GM21423 (cell line): ENCODE results near the gene MPDZ.

Experiments used
- ATAC-seq: cut with Tn5 transposase; IDR thresholded peaks from one replicate; pipeline ENCODE4 v1.9.1; 2021; ENCODE audit warnings: mild to moderate bottlenecking, moderate library complexity; ENCODE audit not compliant: unreplicated experiment

Gene MPDZ

DNA sequence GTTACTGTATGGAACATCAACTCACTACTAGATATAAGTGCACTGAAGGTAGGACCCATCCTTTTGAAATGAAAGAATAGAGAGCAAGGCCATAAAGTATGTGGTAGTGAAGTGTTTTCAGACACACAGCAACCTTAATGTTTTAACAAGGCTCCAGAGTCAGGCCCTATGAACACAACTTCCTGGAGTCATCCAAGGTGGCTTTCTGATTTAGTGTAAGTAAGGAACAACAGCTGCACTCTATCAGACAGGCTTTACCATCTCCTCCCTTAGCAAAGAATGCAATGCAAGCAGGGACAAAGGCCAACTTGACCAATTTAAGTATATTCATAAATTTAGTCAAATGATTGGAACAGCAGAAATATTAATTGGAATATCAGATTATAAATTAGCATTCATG lies 90.1 kb downstream of the MPDZ start:
- ATAC-seq: no peak

DNA sequence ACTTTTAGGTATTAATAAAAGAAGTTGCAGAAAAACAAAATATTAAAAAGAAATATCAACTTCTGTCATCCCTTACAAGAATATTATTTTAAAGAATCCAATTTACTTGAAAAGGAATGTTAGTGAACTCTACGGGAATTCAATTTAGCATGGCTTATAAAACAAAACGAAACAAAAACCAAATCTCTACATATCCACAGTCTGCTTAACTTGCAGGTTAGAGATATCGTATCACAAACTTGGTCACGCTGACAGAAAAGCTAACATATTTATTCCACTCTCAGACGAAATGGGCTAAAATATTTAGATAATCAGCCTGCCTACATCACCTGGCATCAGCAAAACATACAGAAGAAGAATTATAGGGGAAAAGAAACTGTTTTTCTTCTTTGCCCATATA lies 92.7 kb downstream of the MPDZ start:
- ATAC-seq: no peak

DNA sequence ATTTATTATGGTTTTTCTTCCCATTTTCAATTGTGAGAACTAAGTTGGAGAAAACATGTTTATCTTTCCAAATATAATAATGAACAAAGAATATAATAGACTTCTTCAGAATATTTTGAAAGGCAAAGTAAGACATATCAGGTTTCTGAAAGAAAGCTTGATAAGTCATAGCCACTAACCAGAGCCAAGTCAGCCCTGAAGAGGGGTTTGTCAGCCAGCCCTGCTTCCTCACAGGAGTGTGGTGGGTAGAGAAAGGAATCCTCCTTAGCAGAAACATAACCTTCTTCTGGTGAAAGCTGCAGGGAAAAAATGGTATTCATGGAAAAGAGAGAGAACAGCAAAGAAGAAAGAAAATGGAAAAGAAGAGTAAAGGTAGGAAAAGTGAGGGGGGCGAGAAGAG lies 93.4 kb downstream of the MPDZ start:
- ATAC-seq: no peak

DNA sequence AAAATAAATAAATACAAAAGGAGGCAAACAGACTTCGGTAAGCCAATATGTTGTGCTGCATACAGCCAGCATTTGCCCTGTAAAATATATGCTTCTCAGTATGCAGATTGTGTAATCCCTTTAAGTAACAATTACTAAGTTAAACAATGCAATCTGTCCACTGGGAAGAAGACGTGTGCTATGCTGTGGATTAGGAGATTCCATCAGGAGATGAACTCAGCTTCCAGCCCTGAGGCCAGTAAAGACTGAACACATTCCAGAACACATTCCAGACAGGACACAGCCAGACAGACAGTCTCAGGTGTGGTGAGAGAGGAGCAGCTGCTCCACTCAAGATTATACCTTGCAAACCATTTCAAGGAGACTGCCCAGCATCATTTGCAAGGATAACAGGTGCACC lies 97.8 kb downstream of the MPDZ start:
- no peak for ATAC-seq

DNA sequence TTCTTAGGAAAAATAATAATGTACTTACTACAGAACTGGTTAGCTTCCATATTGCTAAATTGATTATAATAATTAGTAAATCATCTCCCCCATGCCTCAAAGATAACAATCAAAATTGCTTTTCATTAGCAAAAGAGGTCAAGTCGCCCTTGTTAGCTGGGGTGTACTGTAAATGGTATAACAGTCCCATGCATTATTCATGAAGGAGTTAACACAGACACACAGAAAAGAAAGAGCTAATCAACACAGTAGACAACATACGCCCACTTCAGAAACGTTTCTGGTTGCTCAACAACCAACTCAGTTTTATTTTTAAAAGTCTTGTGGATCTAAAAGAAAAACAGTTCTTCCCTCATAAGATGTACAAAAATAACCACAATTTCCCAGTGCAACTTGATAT lies 100.2 kb downstream of the MPDZ start:
- ATAC-seq: no peak

DNA sequence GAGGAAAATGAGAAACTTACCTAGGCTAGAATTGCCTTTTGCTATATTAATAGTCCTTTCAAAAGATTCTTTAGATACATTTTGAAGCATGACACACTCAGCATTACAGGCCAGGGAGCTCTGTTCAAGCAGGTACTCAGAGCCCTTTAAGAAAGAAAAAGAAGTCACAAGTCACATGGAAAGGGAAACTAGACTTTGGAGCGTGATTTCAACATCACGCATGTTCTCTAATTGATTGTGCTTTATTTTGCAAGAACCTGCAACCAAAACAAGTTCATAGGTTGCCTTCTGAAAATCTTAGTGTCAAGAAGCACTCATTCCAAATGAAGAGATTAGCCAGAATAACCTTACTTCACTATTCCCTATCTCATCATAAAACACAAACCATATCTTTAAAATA lies 103.8 kb downstream of the MPDZ start:
- no peak for ATAC-seq

DNA sequence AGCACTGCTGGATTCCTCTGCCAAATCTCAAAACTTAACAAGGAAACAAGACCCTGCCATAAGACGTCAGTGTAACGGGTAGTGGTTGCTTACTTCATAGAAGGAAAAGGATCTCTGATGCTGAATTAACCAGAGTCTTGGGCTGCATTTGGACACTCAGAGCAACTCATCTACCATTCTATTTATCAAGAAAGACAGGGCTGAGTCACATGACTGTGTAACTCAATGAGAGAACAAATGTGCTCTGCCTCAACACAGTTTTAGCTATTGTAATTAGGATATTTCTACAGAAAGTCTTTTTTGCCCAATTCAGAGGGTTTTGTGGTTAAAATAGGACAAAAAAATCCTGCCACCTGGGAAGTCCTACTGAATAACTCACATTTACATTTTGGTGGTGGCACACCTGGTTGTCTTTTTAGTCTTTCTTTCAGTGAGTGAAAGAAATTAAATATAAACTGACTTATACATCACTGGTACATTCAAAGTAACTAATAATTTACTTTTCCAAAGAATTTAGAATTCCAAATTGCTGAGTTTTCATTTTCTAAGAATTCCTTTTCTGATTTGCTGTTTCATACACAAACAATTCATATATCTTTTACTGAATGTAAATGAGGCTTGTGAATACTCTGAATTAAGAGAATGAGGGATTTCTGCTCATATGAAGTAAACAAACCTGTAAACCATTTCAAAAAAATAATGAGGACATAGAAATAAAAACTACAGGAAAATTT lies 104.4 kb downstream of the MPDZ start:
- ATAC-seq: no peak

DNA sequence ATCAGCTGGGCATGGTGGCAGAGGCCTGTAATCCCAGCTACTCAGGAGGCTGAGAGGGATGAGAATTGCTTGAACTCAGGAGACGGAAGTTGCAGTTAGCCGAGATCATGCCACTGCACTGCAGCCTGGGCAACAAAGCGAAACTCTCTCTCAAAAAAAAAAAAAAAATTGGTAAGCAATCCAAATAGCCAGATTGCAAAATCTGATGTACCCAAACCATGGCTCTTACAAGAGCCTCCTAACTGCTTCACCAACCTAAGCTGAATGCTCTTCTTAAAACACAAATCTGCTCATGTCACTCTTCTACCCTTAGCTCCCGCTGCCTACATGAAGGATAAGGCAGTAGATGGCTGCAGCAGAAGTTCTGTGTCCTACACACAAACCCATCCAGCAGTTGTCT lies 105.9 kb downstream of the MPDZ start:
- no peak for ATAC-seq

DNA sequence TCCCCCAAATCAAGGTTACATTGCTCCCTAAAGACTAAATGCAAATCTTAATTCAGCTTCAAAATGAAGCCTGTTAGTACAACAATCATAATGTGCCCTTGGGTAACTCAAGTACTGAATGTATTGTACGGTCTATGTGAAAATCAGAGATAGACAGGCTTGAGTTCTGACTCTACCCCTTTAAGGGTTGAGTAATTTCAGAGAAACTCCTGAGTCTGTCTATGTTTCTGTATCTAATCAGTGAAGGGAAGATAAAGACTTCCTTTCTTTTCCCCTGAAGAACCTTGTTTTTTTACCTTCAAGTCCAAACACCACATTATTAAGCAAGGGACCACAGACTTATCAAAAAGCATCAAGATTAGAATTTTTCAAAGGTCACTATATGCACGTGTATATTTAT lies 108.2 kb downstream of the MPDZ start:
- no peak for ATAC-seq

DNA sequence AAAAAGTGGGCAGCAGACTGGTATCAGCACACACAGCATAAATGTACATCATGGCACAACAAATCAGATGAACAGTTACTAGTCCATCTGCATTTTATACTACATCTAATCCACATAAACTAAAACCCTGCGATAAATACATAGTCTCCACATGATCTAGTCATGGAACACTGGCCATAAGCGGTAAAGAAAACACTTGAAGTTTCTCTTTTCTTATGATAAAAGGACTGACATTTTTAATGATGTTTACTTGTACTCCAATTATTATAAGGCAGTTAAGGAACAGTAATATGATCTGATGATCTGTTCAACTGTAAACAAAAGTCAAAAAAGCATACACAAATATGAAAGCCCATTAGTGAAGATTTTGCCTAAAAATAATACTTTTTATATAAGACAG lies 112.5 kb downstream of the MPDZ start:
- no peak for ATAC-seq

DNA sequence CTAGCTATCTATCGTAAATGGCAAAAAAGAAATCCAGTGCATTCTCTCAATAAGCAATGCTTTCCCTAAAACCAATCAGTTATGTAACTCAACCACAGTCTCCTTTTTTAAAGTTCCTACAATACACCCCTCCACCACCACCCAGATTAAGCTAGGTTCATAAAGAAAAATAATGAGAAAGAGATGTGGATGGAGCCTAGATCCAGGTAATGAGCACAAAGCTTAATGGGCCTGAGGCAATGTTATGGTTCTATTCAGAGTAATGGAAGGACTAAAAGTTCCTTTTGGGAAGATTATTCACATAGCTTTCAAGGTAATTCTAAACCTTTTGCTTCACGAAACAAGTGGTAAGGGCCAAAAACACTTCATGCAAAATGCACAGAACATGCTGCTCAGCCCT lies 113.5 kb downstream of the MPDZ start:
- ATAC-seq: no peak

DNA sequence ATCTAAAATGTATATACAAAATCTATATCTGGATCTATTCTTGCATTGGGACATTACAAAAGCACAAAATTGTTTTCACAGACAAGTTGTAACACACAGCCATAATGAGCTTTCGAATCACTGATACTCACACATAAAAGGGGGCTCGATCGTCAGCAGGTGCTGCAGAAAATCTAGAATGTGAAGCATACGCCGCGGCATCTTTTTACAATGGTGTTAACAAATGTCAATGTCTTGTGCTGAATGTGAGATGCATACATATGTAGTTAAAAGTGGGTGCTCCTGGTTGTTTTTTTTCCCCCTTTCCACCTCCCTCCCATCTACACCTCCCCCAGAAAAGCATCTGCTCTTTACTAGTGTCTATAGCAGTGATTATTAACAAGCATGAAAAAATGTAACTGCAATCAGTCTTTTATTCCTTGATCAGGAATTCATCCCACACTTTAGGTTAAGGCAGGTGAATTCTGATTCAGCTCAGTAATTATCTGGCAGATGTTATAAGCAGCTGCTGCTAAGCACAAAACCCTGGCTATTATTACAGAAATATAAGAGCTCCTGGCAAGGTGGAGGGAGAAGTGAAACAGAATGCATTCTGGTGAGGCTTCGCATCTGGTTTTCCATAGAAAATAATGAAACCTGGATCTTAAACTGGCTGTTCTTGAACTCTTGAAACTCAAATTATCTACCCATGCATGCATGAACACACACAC lies 114.1 kb downstream of the MPDZ start:
- no peak for ATAC-seq

DNA sequence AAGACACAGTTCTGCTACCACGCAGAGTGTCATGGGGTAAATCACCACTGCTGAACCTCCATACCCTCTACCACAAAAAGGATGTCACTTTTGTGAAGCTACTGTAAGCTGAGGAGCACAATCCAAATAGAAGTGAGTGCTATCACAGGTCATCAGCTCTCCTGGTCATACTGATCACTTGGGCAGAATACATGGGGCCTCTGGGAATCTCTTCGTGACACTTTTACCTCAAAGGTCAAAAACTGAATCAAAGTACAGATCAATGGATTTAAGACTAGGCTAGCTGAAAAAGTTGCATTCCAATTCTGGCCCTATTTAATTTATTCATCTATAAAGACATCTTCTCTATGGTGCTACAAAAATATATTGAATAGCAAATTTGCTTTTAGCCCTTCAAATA lies 115.5 kb downstream of the MPDZ start:
- ATAC-seq: no peak

DNA sequence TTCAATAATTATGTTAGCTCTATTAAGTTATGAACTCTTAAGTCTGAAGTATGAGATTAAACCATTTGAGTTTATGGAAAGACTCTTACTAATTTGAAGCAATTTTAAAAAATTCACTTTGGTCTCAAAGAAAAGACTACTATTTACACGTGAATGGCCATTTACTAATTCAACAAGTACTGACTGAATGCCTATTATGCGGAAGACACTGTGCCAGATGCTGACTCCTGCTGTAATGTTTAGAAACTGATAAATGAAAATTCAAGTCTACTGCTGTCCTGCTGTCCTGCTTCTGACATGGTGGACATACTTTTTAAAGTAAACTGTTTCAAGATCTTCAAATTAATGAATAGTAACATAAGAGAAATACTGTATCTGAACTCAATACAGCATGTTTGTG lies 116.2 kb downstream of the MPDZ start:
- no peak for ATAC-seq

DNA sequence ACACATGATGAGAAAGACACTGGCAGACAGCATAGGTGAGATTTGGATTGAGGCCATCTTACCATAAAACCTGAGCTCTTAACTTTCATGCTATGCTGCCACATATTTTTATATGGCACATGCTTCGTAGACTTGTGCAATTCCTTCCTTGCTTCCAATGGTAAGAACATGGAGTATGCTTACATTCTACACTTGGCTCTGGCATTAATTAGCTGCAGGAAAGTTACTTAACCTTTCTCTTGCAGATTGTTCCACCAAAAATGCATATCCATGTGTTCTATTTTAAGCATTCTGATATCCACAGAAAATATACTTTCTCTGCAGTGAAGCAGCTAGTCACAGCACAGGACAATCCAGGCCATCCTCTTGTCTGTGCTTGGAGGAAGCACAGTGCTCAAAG lies 119.4 kb downstream of the MPDZ start:
- ATAC-seq: no peak

DNA sequence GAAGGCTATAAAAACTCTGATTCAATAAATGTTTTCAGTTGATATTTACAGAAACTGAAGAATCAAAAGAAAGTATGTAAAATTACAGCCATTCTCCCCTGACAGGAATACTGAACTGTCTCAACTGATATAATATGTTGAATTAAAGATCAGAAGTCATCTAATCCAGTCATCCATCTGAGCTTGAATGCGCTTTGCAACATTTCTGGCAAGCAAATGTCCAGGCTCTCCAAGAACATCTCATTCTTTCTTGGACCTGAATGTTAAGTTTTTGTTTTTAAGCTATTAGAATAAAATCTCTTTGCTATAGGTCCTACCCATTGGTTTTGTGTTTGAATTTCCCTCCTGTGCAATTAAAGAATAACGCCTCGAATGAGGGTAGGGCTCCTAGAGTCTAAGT lies 120.5 kb downstream of the MPDZ start:
- no peak for ATAC-seq

DNA sequence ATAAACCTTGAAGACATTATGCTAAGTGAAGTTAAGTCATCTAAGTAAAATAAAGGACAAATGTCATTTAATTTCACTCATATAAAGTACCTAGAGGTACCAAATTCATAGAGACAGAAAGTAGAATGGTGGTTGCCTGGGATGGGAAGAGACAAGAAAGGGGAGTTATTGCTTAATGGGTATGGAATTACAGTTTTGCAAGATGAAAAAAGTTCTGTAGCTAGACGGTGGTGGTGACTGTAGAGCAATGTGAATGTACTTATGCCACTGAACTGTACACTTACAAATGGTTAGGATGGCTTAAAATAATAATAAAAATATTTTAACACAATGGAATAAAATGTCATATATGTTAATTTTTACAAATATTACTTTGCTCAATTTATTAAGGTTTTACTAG lies 128.0 kb downstream of the MPDZ start:
- ATAC-seq: no peak

DNA sequence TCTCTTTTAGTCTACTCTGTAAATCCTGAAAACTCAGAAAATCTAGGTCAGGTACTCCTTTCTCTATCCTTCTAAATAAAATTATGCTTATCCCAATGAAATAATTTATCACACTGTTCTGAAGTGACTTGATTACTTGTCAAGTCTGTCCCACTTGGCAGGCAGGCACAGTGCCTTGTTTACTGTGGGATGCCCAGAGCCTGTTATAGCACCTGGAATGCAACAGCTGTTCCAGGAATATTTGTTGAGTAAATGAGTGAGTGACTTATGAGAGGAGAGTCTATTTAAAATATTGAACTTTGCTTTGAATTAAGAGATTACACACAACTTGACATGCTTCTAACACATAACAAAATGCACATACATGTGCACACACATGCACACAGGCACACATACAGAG lies 130.0 kb downstream of the MPDZ start:
- ATAC-seq: no peak

DNA sequence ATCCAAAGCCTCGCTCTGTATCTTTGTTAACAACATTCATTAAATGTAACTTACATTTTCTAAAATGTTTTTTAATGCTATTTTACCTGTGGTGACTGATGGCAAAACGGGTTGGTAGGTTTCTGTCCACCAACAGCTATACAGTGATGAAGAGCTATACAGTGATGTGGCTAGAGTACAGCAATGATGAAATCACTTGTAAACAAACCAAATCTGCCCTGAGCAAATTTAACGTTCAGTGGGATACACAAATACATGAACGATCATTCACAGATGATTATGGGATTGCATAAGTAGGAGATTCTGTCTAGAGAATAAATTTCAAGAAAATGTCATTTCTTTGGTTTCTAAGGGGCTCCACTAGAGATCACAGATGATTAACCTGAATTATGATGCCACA lies 132.7 kb downstream of the MPDZ start:
- no peak for ATAC-seq

DNA sequence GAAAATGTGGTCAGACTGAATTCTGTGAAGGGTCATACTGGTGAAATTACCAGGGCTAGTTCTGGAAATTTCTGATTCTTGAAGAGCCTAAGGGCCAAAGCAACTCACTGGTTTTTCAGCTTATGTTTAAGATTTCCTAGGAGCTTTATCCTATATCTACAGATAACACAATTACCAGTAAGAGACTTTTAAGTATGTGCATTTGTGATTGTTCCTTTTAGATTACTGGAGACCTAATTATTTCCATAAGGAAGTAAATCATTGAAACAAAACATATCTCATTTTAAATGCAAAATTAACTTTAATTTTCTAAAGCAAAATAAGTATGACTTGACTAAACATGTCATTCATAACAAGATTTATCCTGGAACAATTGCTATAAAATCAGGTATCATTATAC lies 134.2 kb downstream of the MPDZ start:
- no peak for ATAC-seq

DNA sequence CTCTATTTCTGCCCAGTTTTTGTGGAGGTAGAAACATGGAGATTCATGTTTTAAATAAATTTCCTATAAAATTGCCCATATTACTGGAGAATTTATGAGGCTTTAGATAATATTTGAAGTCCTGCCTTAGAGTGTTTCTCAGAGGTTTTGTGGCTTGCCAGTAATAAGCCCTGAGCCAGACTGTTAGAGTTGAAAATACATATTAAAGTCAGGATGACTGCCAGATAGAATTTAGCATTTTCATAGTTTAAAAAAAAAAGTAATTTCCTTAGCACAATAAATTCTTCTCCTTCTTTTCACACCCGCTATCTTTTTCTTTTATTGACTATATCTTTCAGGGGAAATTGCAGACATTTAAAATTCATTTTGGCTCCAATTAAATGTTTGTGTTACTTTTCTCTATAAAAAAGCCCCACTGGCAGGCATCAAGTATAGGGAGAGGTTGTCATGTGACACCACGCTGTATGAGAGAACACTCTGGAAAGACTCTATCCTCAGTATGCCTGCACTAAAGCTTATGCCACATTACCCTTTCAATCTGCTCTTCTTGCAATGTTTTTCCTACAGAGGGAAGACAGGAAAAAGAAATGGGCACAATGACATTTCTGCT lies 135.2 kb downstream of the MPDZ start:
- no peak for ATAC-seq

DNA sequence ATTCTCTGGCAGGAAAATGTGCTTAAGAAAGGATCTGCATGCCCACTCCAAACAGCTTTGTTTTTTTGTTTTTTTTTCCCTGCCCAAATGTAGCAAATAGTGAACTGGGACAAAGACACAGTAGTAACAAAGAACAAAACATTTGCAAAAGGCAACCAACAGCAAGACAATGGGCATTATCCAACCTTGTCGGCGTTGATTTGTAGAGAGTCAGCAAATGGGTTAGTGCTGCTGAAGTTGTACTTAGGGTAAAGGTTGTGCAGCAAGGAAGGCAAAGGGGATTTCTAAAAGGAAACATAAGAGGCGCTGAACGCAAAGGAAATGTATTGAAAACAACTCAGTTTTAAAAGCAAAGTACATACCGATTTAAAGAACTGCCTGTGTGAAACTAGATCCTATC lies 136.2 kb downstream of the MPDZ start:
- ATAC-seq: no peak
